Ovary (tissue), 9 donors: ENCODE measurements around the gene MIB1. TPM values are rescaled to one million over a fixed set of nuclear protein-coding genes. Genes with fewer than 3 reads are reported as not detected.

Source experiments
- DNase-seq, 5 donors: peaks; one replicate each; pipeline ENCODE4 v3.0.0-alpha.2; 2019 to 2020
- H3K27ac ChIP-seq, 2 donors: fragments of 200-600 bp; one replicate each; pipeline versions ENCODE4 v1.5.1 to v1.8.0; 2019 to 2022
- H3K27me3 ChIP-seq: fragments of 200-600 bp; one replicate; pipeline ENCODE4 v1.8.0; 2022
- H3K36me3 ChIP-seq: fragments of 200-600 bp; sonication (generic); one replicate; pipeline ENCODE4 v1.5.1; 2019
- H3K4me1 ChIP-seq: one replicate; pipeline ENCODE4 v1.8.1; 2013; ENCODE audit warnings: mild to moderate bottlenecking, moderate library complexity; ENCODE audit not compliant: insufficient read depth
- H3K4me3 ChIP-seq: fragments of 200-600 bp; sonication (generic); one replicate; pipeline ENCODE4 v1.5.1; 2017
- H3K9me3 ChIP-seq, 2 donors: fragments of 200-600 bp in 1 of 2; sonication (generic) in 1 of 2; one replicate each; pipeline versions ENCODE4 v1.5.1 to v1.8.1; 2013 to 2019; ENCODE audit warnings: mild to moderate bottlenecking in 1 of 2, moderate library complexity in 1 of 2
- EP300 ChIP-seq: sonication (generic); formaldehyde crosslinking; IDR thresholded peaks from one replicate; pipeline ENCODE4 v1.6.1; 2017; ENCODE audit warnings: antibody characterized with exemption
- POLR2A ChIP-seq: fragments of 450-650 bp; IDR thresholded peaks from one replicate; pipeline ENCODE4 v1.6.1; 2017; ENCODE audit warnings: antibody characterized with exemption, mild to moderate bottlenecking, moderate library complexity
- WGBS, 3 donors: extraction: QIAGEN DNeasy Blood & Tissue Kit in 1 of 3; methylation state at CpG; one replicate each; pipeline versions ENCODE4 v1.1.5 to v1.1.7; 2013 to 2017; 5-methylcytosine and 5-hydroxymethylcytosine counted together
- intact Hi-C, 4 donors: fragments of 100-400 bp; cut with DNase I; formaldehyde crosslinking; loops; one replicate each; pipeline versions ENCODE4 v1.11.0 to v1.15.1; 2022 to 2023
- polyA plus RNA-seq, 2 donors: library from polyadenylated mRNA; stranded (reverse); fragments of 200-250 nt in 1 of 2; fragments of 350-450 nt in 1 of 2; fragmentation: Illumina TruSeq in 1 of 2; extraction: RNeasy Lipid Tissue Mini Kit (QIAGEN cat#74804) in 1 of 2; gene quantifications; one replicate each; pipeline ENCODE4 v1.2.3, GENCODE V29; 2013 to 2014
- total RNA-seq, 7 donors: library from RNA; depleted of rRNA in 2 of 7; stranded (reverse); fragments of >200 nt in 2 of 7; fragmentation: NEBNext Ultra II Directional in 3 of 7; extraction: Animal tissue kit (Norgen Biotek cat#: 25700) in 3 of 7; gene quantifications; one replicate each; pipeline versions ENCODE4 v1.1.0 to v1.2.4, GENCODE V29; 2016 to 2023
- TF ChIP-seq, protein P1 (sequence below), 3 donors: fragments of 450-650 bp in 2 of 3; fragments of 200-600 bp in 1 of 3; IDR thresholded peaks; one replicate each; pipeline versions ENCODE4 v1.5.1 to v1.8.0; 2016 to 2022; ENCODE audit warnings: antibody characterized with exemption in 3 of 3, mild to moderate bottlenecking in 1 of 3
- donor health status: DM: no; HTN: no; CAD: no; lungs with moderate emphysema.
- donor health status: DM: no; HTN: no; CAD: no.
- donor health status: Bipolar disorder and iron deficiency.
- donor health status: DM: yes; HTN: yes; CAD: no.
- donor health status: DM: no; HTN: no; CAD: no.
- donor health status: DM: yes; HTN: yes; CAD: no.

The MIB1 gene
- total and polyA plus RNA-seq, 9 donors: 10.3 to 54.8 (median 41.3) TPM

GRCh38 chr18:21894619-21895367, 154.2 kb downstream of the MIB1 start:
- TF ChIP-seq EP300 (no peak), POLR2A (no peak)
- TF ChIP-seq, protein P1, sequence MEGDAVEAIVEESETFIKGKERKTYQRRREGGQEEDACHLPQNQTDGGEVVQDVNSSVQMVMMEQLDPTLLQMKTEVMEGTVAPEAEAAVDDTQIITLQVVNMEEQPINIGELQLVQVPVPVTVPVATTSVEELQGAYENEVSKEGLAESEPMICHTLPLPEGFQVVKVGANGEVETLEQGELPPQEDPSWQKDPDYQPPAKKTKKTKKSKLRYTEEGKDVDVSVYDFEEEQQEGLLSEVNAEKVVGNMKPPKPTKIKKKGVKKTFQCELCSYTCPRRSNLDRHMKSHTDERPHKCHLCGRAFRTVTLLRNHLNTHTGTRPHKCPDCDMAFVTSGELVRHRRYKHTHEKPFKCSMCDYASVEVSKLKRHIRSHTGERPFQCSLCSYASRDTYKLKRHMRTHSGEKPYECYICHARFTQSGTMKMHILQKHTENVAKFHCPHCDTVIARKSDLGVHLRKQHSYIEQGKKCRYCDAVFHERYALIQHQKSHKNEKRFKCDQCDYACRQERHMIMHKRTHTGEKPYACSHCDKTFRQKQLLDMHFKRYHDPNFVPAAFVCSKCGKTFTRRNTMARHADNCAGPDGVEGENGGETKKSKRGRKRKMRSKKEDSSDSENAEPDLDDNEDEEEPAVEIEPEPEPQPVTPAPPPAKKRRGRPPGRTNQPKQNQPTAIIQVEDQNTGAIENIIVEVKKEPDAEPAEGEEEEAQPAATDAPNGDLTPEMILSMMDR (IDR thresholded peaks at IDR 0.05): no peak
- H3K27ac ChIP-seq: no peak overlapping the region
- DNase-seq: peak in 2 of 5 donors; percentile 43 to 70
- H3K36me3 ChIP-seq: no peaks in the 10 kb centered on the region
- intact Hi-C loops: loop anchor here in 1 of 4 donors (5.0 kb wide), 1 partner anchor 63 kb away; no protein-coding TSS in a partner anchor
- H3K9me3 ChIP-seq: no peaks in the 10 kb centered on the region
- H3K27me3 ChIP-seq: no peaks in the 10 kb centered on the region
- no peaks in the 10 kb centered on the region for H3K4me1 ChIP-seq
- 23 to 32% (median 28%) methylated on average over 5 of the region's 5 CpGs for WGBS, 3 donors
- H3K4me3 ChIP-seq: no peak overlapping the region

- peak in 1 of 5 donors; percentile 29 for DNase-seq
- no peaks in the 10 kb centered on the region for H3K9me3 ChIP-seq
- no peak for TF ChIP-seq POLR2A
- TF ChIP-seq EP300: no peak
- TF ChIP-seq, protein P1 (IDR thresholded peaks at IDR 0.05): no peak
- no peak overlapping the region for H3K27ac ChIP-seq
- no peaks in the 10 kb centered on the region for H3K4me1 ChIP-seq
- no peaks in the 10 kb centered on the region for H3K27me3 ChIP-seq
- H3K36me3 ChIP-seq: no peaks in the 10 kb centered on the region
- WGBS, 3 donors: 60 to 65% (median 63%) methylated on average over 27 of the region's 27 CpGs
- H3K4me3 ChIP-seq: no peak overlapping the region
- intact Hi-C loops: loop anchor here in 1 of 4 donors (5.0 kb wide), 1 partner anchor 60 kb away; no protein-coding TSS in a partner anchor
Measured at GRCh38 chr18:21896732-21897336, 156.2 kb downstream of the MIB1 start.

DNA sequence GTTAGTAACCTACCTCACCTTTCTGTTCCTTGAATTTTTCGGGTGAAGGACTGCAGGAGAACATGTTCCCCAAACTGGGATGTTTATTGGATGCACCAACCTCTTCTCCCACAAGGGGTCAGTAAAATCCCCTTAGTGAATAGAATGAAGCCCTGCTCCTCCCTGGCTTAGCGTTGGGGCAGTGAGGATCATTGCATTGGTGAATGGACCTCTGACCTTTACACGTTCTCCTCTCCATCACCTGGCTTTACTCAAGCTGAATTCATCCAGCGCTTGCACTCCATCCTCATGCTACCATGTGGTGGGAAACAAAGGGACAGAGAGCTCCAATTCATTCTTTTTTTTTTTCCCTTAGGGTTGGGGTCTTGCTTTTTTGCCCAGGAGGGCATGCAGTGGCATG, 157.2 kb downstream of the MIB1 start:
- intact Hi-C loops: loop anchor here in 1 of 4 donors (5.0 kb wide), 1 partner anchor 59 kb away; no protein-coding TSS in a partner anchor
- Histone ChIP-seq H3K9me3 (no peaks in the 10 kb centered on the region), H3K36me3 (no peaks in the 10 kb centered on the region), H3K4me3 (no peak overlapping the region), H3K4me1 (no peaks in the 10 kb centered on the region), H3K27ac (no peak overlapping the region), H3K27me3 (no peaks in the 10 kb centered on the region)
- 13 to 20% (median 13%) methylated on average over 4 of the region's 4 CpGs for WGBS, 3 donors
- TF ChIP-seq POLR2A: no peak
- no peak for TF ChIP-seq EP300
- TF ChIP-seq, protein P1 (IDR thresholded peaks at IDR 0.05): peak; percentile 46 to 63 (median 59)
- peak in 3 of 5 donors; percentile 32 to 55 (median 43) for DNase-seq

- intact Hi-C loops: loop anchor here in 1 of 4 donors (10.0 kb wide), 1 partner anchor 664 kb away; no protein-coding TSS in a partner anchor
- TF ChIP-seq EP300 (no peak), POLR2A (no peak)
- TF ChIP-seq, protein P1 (IDR thresholded peaks at IDR 0.05): no peak
- Histone ChIP-seq H3K4me3 (no peak overlapping the region), H3K27me3 (no peaks in the 10 kb centered on the region), H3K9me3 (no peaks in the 10 kb centered on the region), H3K36me3 (no peaks in the 10 kb centered on the region), H3K4me1 (peaks cover 3% of the 10 kb centered on the region), H3K27ac (no peak overlapping the region)
- no peak for DNase-seq
- WGBS, 3 donors: 94 to 95% (median 95%) methylated on average over 12 of the region's 12 CpGs
Measured at GRCh38 chr18:21900605-21901352, 160.2 kb downstream of the MIB1 start.
